Activated CD4-positive, CD25-positive, alpha-beta regulatory T cell treated with anti-CD3 and anti-CD28 coated beads, Interleukin-2, amount 50 U/mL, for 16 hours (primary cell): Measurements from ENCODE around the gene OPRM1.

ENCODE experiments used
- DNase-seq: peaks from one replicate; pipeline ENCODE4 v3.0.0-alpha.2; 2020; ENCODE audit warnings: low read depth, low spot score

The OPRM1 gene

GRCh38 chr6:154080461-154081189 is 41.6 kb downstream of the OPRM1 start:
- DNase-seq: no peak

DNA sequence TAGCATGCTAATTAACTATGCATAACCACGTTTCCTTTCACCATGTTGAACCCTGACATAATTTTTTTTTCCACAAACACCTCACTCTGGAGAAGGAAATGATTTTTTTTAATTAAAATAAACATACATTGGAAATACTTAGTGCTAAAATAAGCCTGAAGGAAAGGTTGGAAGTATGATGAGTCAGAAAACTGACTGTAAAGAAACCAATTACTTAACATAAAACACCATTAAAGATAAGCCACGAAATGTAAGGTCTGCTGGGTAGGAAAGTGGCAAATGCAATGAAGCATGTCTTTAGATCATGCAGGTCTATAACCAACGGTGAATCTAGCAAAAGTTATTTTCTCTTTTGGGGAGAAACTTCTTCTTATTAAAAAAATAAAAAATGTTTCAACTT is 47.5 kb downstream of the OPRM1 start:
- no peak for DNase-seq

DNA sequence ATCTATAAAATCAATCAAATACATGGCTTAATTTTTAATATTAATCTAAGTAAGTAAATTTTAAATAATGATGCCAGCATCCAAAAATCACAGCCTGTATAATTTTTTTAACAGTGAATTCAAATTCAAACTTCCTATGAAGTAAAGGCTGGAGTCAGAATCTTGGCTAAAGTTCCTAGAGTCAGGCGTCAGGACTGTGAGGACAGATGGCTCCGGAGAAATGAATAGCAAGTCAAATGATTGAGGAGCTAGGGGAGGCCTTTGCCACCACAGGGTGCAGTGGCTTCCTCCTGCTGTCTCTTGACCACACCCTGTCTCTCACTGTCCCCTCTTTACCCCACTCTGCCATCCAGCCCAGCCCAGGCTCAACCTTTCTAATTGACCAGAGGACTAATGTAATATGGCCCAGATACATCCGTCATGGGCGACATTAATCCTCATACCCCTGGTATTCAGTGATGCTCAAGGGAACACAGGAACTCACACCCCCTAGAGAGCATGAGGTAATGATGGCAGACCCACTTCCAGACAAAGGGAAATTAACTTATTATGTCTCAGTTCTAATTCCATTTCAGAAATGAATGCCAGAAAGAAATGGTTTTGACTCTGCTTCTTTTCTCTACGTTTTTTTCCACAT is 53.4 kb downstream of the OPRM1 start:
- no peak for DNase-seq

DNA sequence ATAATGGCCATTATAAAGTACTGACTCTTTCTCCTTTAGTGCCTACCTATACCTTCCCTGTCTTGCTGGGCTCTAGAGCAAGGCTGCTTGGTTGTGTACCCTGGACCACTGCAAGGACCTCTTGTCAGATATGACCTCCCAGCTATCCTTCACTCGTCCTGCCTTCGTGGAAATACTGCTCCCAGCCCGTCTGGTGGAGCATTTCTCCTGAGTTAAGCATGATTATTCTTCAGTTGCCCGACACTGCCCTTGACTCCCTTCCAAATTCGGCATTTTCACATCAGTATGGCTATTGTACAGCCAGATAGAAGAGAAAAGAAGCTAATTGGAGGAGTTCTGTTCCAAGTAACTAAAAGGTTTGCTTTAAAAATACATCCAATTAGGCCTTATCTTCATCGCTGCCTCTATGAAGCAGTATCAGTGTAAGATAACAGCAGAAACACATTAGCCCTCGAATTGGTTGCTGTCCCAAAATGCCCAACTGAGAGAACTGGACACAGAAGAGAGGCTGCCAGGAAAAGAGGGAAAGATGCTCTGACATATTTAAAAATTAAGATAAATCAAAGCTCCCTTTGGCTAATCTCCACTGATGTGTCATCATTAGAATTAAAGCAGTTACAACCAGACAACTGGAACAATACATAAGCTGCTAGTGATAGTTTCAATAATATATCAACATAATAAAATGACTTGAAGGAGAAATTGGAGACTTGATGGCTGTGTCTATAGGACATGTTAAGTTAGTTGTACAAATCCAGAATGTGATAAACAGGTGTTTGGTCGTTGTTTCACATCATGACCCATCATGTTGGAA is 54.4 kb downstream of the OPRM1 start:
- DNase-seq: no peak

DNA sequence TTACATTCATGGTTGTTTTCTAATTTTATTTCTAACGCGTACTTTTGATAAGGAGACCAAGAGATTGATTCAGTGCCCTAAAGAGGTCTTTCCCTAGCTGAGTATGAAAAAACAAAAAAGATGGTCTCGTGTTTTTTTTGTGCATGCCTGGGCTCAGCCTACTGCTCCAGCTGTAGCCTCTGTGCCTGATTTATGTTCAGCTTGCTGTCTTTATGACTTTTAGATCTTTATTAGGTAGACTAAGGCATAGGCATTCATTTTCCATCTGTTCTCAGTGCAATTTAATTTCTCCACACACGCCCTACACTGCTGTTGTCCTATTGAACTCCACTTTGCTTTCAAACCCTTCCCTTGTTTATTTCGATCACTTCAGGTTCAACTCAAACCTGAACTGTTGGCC is 56.5 kb downstream of the OPRM1 start:
- DNase-seq: no peak

DNA sequence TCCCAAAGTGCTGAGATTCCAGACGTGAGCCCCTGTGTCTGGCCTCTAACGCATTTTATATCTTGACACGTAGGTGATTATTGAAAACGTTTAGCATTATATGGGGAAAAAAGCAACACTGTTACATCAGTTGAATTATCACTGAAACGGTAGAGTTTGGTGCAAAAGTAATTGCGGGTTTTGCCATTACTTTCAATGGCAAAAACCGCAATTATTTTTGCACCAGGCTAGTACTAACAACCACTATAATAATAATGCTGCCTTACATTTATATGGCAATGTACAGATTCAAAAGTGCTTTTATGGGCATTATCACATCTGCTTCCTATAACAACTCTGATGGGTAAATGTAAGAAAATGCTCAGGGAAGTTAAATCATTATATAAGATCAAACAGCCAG is 57.3 kb downstream of the OPRM1 start:
- DNase-seq: no peak

DNA sequence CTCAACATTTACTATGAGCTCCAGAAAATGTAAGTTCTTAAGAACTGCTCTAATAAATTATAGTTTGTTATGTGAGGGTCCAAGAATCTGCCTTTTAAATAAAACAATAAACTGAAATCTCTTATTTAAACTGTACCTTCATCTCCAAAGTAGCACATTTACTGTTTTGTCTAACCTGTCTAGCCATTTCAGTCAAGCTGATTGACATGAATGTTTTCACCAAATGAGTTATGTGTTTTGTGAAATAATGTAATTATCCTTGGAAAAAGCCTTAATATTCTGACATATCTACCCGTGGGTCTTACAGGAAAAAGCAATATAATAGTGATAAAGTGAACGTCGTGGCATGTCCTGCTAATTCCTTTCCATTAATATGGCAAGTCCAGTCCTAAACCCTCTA is 57.8 kb downstream of the OPRM1 start:
- DNase-seq: no peak

DNA sequence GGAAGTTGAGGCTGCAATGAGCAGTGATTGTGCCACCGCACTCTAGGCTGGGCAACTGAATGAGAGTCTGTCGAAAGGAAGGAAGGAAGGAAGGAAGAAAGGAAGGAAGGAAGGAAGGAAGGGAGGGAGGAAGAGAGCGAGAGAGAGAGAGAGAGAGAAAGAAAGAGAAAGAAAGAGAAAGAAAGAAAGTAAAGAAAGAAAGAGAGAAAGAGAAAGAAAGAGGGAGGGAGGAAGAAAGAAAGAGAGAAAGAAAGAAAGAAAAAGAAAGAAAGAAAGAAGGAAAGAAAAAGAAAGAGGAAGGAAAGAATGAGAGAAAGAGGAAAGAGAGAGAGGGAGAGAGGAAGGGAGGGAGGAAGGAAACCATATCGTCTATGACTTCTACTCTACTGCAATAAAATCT is 60.2 kb downstream of the OPRM1 start:
- DNase-seq: no peak

DNA sequence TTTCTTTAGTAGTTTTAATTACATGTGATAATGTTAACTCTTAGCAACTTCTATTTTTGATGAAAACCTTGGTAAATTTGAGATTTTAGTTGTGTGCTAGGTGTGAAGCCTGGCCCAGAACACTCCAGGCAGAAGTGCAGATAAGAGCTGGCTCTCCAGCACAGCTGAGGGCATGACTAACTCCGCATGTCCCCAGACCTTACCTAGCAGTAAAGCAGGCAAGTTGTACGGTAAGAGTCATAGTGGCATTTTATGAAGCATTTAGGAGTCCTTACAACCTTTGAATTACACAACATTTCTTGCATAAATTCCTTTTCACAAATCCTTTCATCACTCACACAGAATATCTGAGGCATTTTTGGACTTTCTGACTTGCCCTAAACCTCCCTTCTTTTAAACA is 67.2 kb downstream of the OPRM1 start:
- no peak for DNase-seq

- no peak for DNase-seq
Measured at GRCh38 chr6:154111025-154111424, 72.0 kb downstream of the OPRM1 start.

DNA sequence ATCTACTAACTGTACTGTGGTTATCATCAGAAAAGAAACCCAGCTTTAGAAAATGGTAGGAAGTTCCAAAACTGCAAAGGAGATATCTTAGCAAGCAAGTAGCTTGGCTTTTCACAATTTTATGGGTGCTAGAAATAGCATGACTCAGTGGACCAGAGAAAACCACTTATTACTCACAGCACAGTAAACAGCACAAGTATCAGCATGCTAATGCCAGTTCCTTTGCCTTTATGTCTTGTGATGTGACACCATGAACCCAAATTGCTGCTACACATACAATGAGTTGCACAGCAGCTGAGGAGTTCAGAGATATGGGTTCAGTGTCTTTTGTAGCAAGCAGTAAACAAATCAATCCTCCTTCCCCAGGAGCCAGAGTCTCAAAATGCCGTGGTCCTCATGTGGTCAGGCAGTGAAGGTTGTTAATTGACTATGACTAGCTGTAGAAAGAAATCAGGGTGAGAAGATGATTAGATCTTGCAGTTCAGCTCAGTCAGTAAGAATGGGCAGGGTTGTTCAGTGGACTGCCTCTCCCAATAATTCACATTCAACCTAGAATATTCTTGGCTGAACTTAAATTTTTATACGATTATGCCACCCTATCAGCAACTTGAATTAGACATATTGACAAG is 73.3 kb downstream of the OPRM1 start:
- DNase-seq: no peak

DNA sequence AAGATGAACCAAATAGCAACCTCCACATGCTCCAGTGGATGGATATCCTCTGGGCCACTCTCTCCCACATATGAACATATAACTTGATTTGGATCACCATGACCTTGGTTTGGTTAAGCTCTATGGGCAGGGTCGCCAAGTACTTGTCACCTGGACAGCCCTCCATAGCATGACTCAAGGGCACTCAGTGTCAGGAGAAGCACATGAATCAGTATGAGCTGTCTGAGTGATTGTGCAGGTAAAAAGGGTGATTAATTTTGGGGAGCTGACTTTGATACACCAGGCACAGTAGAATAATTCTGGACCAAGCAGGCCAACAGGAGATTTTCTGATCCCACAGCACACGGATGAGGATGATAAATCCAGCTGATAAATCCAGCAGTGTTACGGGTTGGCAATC is 74.4 kb downstream of the OPRM1 start:
- no peak for DNase-seq

DNA sequence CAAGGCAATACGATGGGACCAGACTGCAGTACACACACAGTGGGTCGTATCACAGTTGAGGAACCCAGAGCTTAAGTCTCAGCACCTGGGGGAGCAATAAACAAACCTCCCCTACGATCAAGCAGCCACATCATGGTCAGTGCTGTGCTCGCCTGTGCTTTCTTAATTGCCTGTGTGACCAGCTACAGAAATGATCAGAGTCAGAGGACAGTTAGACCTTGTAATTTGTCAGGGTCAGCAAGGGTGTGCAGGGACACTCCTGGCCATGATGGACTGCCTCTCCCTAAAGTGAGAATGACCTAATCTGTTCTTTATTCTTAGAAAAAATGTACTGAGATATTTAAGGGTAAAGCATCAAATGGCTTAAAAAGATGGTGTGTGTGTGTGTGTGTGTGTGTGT is 78.4 kb downstream of the OPRM1 start:
- no peak for DNase-seq

GRCh38 chr6:154122195-154122925 is 83.3 kb downstream of the OPRM1 start:
- no peak for DNase-seq

- no peak for DNase-seq
Measured at GRCh38 chr6:154123155-154123956, 84.3 kb downstream of the OPRM1 start.

GRCh38 chr6:154125421-154125820 is 86.4 kb downstream of the OPRM1 start:
- no peak for DNase-seq

DNA sequence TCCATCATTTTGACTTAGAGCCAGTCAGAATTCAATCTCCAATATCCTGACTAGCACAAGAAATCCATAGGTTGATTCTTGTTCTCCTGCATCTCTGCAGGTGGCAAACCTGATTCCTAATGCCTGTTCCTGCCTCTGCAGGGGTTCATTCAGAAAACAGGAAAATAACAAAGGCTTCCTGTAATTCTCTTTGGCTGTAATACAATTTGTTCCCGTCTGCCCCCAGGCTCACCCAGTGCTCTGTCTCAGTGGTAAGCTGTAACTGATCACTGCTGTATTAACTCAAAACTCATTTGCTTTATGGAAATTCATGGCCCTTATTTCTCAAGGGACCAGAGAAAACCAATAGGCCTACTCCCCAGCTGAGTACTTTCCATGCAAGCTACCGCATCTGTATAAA is 88.6 kb downstream of the OPRM1 start:
- no peak for DNase-seq

DNA sequence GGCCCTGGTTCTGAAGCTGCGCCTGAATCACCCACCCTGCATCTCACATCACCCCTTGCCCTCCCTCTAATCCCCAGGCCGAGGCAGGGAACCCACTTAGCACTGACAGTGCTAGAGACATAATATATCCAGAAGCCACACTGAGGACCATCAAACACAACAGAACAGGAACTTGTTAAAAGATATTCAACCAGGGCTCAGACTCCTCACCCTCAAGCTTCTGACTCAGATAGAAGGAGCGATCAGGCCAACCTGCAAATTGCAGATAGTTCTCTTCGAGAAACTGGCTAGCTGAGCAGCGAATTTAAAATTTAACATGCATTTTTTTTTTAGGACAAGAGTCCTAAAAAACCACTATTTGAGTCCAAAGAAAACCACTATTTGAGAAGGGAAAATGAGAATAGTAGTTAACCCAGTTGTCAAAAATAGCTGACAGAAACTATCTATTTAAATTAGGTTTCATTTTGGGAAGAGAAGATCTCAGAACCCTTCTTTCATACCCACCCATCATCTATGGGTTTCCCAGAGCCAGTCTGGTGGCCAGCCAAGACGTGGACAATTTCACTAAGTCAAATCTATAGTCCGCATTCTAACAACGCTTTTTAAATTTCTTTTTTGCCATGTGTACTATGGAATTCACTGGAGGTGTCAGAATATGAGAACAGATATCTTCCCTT is 95.6 kb downstream of the OPRM1 start:
- no peak for DNase-seq

DNA sequence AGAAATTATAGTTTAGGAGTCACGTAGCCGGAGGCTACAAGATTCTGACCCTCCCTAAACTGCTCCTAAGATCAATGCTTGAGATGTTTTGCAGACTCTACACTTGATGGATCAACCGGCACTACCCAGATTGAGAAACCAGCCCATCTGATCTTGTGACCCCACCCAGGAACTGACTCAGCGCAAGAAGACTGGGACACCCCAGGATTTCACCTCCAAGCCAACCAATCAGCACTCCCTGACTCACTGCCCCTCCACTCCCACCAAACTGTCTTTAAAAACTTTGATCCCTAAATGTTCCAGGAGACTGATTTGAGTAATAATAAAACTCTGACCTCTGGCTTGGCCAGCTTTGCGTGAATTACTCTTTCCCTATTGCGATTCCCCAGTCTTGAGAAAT is 99.8 kb downstream of the OPRM1 start:
- DNase-seq: no peak

DNA sequence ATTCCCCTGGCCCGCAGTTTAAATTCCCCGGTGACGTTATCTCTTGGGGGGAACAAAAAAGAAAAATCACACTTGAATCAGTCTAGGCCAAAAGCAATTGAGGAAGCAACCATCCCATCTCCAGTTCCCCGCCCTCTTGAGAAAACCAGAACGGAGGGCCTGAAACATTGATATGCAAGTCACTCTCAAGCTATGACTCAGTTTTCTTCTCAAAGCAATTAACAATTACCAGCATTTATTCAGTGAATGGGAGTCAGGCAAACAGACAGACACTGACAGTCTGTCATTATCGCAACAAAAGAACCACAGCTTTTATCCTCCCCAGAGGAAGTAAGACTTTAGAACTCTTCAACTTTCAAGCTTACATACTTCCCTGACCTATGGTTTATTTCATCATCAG is 100.9 kb downstream of the OPRM1 start:
- DNase-seq: no peak
